NCI-H2227 (cell line): ENCODE measurements around the gene DDR1.
A peak's percentile ranks its signal among the peaks of the same experiment; 100 is the strongest.
"Not testable (repeated sequence)": the region's sequence is repeated elsewhere in the genome, so short reads cannot be mapped to it uniquely, and the experiment has no call there.

Experiments used
- DNase-seq: peaks from one replicate; lab custom pipeline; 2025; ENCODE audit not compliant: unreplicated experiment; lab: John Stamatoyannopoulos, UW

The DDR1 gene

DNA sequence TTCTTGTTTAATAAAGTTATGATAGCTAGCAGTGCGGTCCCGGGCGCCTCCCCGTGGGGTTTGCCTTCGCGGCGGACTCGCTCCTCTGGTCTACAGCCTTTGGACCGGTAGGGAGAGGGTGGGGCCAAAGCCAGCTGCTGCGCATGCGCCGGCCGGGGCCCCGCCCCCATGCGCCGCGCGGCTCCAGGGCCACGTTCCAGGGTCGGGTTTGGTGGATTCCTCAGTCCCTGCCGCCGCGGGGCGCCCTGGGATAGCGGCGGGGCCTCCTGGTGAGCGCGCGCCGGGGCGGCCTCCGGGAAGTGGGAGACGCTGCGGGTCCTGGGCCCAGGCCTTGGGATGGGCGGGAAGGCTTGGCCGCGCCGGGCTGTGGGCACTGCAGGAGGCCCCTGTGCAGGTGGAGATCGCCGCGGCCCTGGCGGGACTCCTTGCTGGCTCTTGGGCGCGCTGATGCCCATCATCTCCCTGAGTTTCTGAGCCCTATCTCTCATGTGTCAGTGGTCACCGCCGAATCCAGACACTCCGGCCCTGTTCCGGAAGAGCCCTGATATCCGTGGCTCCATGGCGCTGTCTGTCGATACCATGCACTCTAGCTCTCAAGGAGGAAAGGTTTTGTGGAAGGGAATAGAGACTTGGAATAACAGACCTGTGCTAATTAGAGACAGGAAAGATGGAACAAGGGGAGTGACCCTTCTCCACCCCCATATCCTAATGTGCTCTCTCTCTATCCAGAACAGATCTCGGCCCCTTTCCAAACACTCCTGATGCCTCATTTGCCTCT is 29.9 kb downstream of the DDR1 start, which contains the start of gene VARS2:
TSS of gene VARS2 (plus strand) at position 163 of the 778 bp plus-strand sequence. CDS start at position 762, 599 bp downstream.
- DNase-seq = peak; percentile 85

DNA sequence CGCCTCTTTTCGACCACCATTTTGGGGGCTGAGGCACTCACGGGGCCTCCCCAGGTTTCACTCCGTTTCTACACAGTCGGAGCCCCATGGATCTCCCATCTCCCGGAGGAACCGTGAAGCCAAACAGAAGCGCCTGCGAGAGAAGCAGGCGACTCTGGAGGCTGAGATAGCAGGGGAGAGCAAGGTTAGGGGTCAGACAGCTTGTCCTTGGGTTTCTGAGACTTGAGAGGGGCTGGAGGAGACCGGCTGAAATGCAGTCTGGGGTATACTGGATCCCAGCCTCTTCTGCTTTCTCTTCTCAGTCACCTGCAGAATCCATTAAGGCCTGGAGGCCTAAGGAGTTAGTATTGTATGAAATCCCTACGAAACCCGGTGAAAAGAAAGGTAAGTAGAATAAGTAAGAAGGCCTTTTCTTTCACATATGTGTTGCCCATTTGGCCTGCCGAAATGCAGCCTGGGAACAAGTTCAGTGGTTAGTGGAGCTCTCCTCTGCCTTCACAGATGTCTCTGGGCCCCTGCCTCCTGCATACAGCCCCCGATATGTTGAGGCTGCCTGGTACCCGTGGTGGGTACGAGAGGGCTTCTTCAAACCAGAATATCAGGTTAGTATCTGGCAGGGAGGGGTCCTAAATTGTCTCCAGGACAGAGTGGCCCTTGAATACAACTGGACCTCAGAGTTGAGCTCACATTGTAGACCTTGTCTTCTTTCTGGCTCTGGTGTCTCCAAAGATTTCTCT is 30.7 kb downstream of the DDR1 start:
- DNase-seq = no peak

DNA sequence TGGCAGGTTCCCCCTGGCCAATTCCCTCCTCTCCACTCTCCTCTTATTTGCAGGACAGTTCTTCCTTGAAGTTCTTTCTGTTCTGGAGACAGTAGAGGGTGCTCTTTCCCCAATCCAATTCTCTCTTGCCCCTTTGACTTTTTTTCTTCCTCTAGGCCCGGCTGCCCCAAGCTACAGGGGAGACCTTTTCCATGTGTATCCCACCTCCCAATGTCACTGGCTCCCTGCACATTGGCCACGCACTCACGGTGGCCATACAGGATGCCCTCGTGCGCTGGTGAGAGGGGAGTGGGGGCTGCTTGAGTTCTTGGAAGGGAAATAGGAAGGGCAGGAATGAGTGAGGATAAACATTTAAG is 31.2 kb downstream of the DDR1 start:
- peak; percentile 60 for DNase-seq

DNA sequence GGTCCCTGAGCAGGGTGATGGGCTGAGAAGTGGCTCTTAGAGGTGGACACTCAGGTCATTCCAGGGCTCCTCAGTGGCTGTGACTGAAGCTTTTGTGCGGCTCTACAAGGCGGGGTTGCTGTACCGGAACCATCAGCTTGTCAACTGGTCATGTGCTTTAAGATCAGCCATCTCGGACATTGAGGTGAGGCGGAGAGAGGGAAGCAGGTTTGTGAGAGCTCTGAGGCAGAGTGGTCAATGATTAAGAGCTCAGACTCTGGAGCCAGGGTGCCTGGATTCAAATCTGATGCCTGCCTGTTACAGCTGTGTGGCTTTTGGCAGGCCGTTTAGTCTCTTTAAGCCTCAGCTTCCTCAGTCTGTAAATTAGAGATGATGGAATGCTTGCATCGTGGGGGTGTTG is 32.7 kb downstream of the DDR1 start:
- DNase-seq = no peak

- no peak for DNase-seq
These were observed 33.2 kb downstream of the DDR1 start for GRCh38 chr6:30917487-30917886.

- DNase-seq = no peak
These were observed 34.4 kb downstream of the DDR1 start for GRCh38 chr6:30918670-30919069.

- no peak for DNase-seq
These were observed 38.1 kb downstream of the DDR1 start for GRCh38 chr6:30922447-30922852.

DNA sequence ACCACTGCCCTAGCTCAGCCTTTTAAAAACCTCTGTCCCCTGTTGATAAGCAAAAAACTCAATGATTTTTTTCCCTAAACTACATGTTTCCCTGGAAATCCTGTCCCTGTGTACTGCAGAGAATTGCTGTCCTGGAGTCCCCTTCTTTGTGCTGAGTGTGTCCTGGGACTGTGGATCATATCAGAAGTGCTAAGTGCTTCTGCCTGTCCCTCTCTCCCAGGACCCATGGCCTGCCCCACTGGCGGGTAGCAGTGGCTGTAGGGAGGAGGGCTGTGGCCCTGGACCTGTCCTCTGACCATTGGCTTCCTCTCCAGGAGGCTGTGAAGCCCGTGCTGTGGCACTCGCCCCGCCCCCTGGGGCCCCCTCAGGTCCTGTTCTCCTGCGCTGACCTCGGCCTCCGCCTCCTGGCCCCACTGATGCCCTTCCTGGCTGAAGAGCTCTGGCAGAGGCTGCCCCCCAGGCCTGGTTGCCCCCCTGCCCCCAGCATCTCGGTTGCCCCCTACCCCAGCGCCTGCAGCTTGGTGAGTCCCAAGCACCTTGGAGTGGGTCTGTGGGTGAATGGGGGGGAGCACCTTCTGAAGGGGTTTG is 39.8 kb downstream of the DDR1 start:
- not testable (repeated sequence) for DNase-seq

GRCh38 chr6:30926644-30927043 is 42.3 kb downstream of the DDR1 start:
- no peak for DNase-seq

- DNase-seq = not testable (repeated sequence)
These were observed 42.8 kb downstream of the DDR1 start for GRCh38 chr6:30927080-30927479.

DNA sequence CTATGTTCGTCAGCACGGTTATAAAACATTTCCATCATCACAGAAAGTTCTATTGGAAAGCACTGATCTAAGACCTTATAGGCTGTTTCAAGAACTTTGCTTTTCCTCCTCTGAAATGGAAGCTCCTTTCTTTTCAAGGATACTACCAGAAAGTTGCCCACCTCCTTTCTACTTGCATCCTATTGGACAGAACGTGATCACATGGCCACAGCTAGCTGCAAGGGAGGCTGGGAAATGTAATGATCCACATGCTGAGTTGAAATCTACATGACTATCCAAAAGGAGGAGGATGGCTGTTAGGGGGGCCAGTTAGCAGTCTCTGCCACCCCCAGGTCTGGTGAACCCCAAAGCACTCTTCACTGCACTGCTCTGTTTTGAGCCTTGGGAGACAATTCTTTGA is 44.4 kb downstream of the DDR1 start:
- DNase-seq = no peak

DNA sequence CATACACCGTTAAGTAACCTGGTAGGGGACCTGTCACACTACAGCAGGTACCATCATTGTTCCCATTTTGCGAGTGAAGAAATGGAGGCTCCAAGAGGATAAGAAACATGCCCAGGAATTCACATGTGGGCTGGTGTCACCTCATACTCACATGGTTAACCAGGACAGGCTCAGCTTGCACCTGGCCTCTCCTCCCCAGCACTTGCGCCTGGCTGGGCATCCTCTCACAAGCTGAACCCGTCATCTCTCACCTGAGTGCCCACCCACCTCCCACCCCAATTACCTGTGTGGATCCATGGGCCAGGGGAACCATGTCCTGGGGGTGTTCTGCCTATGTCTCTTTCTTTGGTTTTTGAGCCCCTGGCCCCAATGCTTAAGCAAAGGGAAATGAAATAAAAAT is 46.2 kb downstream of the DDR1 start:
- no peak for DNase-seq

GRCh38 chr6:30931272-30931671 is 47.0 kb downstream of the DDR1 start:
- DNase-seq = no peak

DNA sequence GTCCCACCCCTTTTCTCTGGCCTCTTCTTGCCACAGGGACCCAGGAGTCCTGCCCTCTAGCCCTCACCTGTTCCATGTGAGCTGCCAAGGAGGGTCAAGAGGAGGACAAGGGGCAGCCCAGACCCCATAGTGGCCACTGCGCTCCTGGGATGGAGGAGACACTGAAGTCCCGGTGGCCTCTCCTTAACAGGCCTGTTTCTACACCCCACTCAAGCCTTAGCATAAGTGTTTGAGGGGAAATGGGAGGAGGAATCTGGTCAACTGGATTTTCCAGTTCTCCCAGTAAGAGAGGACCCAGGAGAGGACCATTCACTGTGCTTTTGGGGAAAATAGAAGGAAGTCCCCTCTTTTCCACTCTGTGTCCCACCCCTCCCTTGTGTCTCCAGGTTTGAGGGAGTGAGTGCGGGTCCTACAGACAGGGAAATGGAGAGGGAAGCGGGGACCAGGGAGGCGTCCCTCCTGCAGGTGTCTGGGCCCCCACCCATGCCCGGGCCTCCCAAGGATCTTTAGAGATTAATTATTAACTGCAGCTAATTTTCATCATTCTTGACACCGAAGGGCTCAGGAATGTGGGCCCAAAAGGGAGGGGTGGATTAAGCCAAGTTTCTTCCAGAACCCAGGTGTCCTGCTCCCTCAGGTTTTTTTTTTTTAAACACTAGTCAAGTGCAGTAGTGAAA is 47.8 kb downstream of the DDR1 start, which contains the start of gene SFTA2:
TSS of gene SFTA2 (minus strand) at position 202 of the 677 bp plus-strand sequence. CDS start at position 128, 74 bp downstream.
- no peak for DNase-seq

DNA sequence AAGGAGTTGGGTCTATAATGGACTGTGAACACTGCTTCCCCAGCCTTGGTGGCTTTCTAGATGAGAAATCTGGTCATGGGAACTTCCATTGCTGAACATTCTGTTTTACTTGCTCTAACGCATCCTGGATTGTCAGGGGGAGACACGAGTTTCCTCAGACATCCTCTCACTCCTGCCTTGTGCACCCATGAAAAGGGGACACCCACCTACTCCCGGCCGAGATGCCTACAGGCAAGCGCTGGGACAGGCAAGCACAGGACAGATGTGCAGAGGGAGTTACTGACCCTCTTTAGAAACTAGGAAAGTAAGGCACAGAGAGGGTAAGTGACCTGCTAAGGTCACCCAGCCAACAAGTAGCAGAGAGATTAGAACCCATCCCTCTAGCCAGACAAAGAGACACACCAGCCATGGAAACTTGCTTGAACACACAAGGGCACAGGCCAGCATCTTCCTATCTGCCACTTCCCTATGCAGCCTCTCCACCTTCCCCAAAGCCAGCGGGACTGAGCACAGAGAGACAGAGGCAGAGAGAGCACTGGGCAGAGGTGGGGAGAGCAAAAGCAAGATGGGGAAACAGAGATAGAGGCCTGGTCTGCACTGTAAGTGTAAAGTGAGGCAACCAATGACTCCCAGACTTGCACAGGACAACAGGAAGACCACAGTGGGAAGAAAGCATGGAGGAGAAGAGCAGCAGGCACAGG is 48.5 kb downstream of the DDR1 start:
- no peak for DNase-seq

GRCh38 chr6:30935018-30935417 is 50.7 kb downstream of the DDR1 start:
- no peak for DNase-seq

DNA sequence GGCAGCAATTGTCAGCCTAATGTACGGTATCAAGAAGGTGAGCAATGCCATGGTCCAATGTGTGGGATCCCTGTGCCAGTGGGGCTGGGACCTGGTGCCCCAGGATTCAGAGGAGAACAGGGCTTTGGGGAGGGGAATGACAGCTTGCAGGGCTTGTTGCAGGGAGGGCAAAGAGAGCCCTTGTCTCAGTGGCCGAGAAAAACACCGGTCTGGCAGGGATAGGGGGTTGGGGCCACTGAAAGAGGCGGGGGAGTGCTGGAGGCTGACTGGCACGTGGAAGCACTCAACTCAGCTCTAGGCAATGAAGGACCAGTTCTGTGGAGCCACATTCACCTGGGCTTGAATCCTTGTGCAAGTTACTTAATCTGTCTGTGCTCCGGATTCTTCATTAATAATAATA is 52.9 kb downstream of the DDR1 start:
- DNase-seq = no peak

DNA sequence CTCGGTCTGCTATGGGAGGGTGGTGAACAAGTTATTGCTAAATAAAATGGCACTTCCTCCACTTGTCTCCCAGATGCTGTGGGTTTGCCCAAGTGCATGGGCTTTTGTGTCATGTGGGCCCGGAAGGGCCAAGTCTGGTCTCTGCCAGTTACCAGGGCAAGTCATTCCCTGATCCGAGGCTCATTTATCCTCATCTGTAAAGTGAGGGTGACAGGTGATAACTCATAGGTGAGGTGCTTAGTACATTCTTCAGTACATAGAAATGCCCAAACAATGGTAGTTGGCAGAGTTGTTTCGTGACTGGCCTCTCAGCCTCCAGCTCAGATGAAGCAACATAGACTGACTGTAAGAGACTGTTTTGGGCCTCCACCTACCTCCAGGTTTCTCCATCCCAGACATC is 54.4 kb downstream of the DDR1 start:
- DNase-seq = no peak

DNA sequence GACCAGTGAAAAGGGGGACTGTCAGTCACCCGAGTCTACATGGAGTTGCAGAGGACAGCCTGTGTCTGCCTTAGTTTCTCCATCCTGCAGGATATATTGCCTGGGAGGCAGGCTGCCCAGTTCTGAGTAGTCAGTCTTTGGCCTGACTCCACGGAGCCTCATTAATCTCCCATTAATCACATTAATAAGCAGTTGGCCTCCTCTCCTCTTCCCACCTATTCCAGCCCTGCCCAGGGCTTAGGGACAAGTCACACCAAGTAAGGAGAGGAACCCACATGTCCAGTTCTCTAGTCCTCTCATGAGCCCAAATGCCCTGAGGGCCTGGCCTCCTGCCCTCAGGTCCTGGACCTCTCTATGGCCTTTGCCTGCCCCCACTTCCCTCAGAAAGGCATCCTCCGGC is 55.2 kb downstream of the DDR1 start:
- DNase-seq = no peak

GRCh38 chr6:30940361-30940986 is 56.2 kb downstream of the DDR1 start, which contains the start of gene MUCL3:
MUCL3 (plus strand) TSS chr6:30940973; CDS start chr6:30941000, 27 bp downstream.
- no peak for DNase-seq
